A549 (cell line): ENCODE results near the gene BLCAP.

Source experiments
- BHLHE40 ChIP-seq: IDR thresholded peaks from 2 replicates; pipeline ENCODE4 v1.6.1; 2012; ENCODE audit warnings: low read depth, low read length, inconsistent platforms
- CEBPB ChIP-seq, 2 experiments: fragments of >200 bp in 1 of 2; sonication (Bioruptor Twin) in 1 of 2; formaldehyde crosslinking in 1 of 2; IDR thresholded peaks; 2 replicates each; pipeline ENCODE4 v1.6.1; 2012 to 2016
- CHD2 ChIP-seq: fragments of 150-350 bp; IDR thresholded peaks from 2 replicates; pipeline ENCODE4 v1.6.1; 2014; ENCODE audit warnings: low read length; ENCODE audit not compliant: partially characterized antibody
- CTCF ChIP-seq: fragments of >200 bp; sonication (Bioruptor Twin); formaldehyde crosslinking; IDR thresholded peaks from 3 replicates; pipeline ENCODE4 v1.5.1; 2016
- EHMT2 ChIP-seq: fragments of 200-600 bp; sonication (generic); IDR thresholded peaks from 2 replicates; pipeline ENCODE4 v1.6.1; 2016; ENCODE audit warnings: antibody characterized with exemption, low read depth, mild to moderate bottlenecking, moderate library complexity
- EP300 ChIP-seq, 2 experiments: fragments of >200 bp; sonication (Bioruptor Twin); formaldehyde crosslinking; IDR thresholded peaks; 2 replicates in 1 of 2; 3 replicates in 1 of 2; pipeline ENCODE4 v1.6.1; 2016 to 2017
- HDAC2 ChIP-seq: fragments of 200-600 bp; sonication (generic); IDR thresholded peaks from 2 replicates; pipeline ENCODE4 v1.6.1; 2016
- HEYL ChIP-seq: fragments of 250-450 bp; sonication (Bioruptor Pico); IDR thresholded peaks from 2 replicates; pipeline ENCODE4 v1.8.0; 2021; ENCODE audit warnings: mild to moderate bottlenecking, moderate library complexity
- HOXB5 ChIP-seq: fragments of 250-450 bp; sonication (Bioruptor Pico); IDR thresholded peaks from 2 replicates; pipeline ENCODE4 v1.5.0; 2020; ENCODE audit warnings: mild to moderate bottlenecking, moderate library complexity
- MAFK ChIP-seq: fragments of 450-650 bp; IDR thresholded peaks from 2 replicates; pipeline ENCODE4 v1.6.1; 2014; ENCODE audit not compliant: partially characterized antibody
- MYC ChIP-seq: IDR thresholded peaks from 2 replicates; pipeline ENCODE4 v1.6.1; 2012; ENCODE audit warnings: mild to moderate bottlenecking, inconsistent platforms, low read length, improper control_type of control experiment, borderline replicate concordance
- POLR2A ChIP-seq: IDR thresholded peaks from 2 replicates; pipeline ENCODE4 v1.6.1; 2012; ENCODE audit warnings: mild to moderate bottlenecking, low read length
- REST ChIP-seq: fragments of 200-600 bp; sonication (generic); IDR thresholded peaks from 2 replicates; pipeline ENCODE4 v1.6.1; 2016; ENCODE audit warnings: antibody characterized with exemption, mild to moderate bottlenecking, moderate library complexity
- SREBF2 ChIP-seq: fragments of 450-650 bp; IDR thresholded peaks from 2 replicates; pipeline ENCODE4 v1.6.1; 2014; ENCODE audit warnings: mild to moderate bottlenecking, moderate library complexity

- TF ChIP-seq CTCF: no peak
- TF ChIP-seq MYC: no peak
- TF ChIP-seq POLR2A: no peak
- TF ChIP-seq CHD2: no peak
- no peak for TF ChIP-seq EP300 (IDR thresholded peaks at IDR 0.05)
- no peak for TF ChIP-seq MAFK
- TF ChIP-seq CEBPB (IDR thresholded peaks at IDR 0.05): no peak
- TF ChIP-seq HDAC2: no peak
- no peak for TF ChIP-seq HOXB5 (CRISPR knock-in tag)
- TF ChIP-seq HEYL (CRISPR knock-in tag): no peak
- TF ChIP-seq EHMT2: no peak
- no peak for TF ChIP-seq REST
- no peak for TF ChIP-seq BHLHE40
- no peak for TF ChIP-seq SREBF2
Observed at GRCh38 chr20:37525810-37526209, 1.9 kb downstream of the BLCAP start.
